Activated naive CD4-positive, alpha-beta T cell treated with anti-CD3 and anti-CD28 coated beads for 36 hours (primary cell): ENCODE measurements around the gene BRCA1. TPM values are rescaled to one million over a fixed set of nuclear protein-coding genes. Genes with fewer than 3 reads are reported as not detected.

Experiments
- CTCF ChIA-PET: fragments of 350-600 bp; sonication (Branson Sonifier 250); formaldehyde crosslinking; loops from one replicate; lab custom pipeline; 2021; ENCODE audit warnings: antibody characterized with exemption; lab: Charles Lee
- DNase-seq: peaks from one replicate; pipeline ENCODE4 v3.0.0-alpha.2; 2020
- H3K27ac Mint-ChIP-seq: one replicate; pipeline ENCODE4 v1.8.0; 2021; ENCODE audit warnings: mild to moderate bottlenecking, mixed read lengths
- H3K27me3 Mint-ChIP-seq: one replicate; pipeline ENCODE4 v1.8.0; 2021; ENCODE audit warnings: low read depth, mixed read lengths
- H3K36me3 Mint-ChIP-seq: one replicate; pipeline ENCODE4 v1.8.0; 2021; ENCODE audit warnings: low read depth, mixed read lengths
- H3K4me1 Mint-ChIP-seq: one replicate; pipeline ENCODE4 v1.8.0; 2021; ENCODE audit warnings: low read depth, mixed read lengths
- H3K4me3 Mint-ChIP-seq: one replicate; pipeline ENCODE4 v1.8.0; 2021; ENCODE audit warnings: mild to moderate bottlenecking, moderate library complexity, mixed read lengths
- H3K9me3 Mint-ChIP-seq: one replicate; pipeline ENCODE4 v1.8.0; 2021; ENCODE audit warnings: mixed read lengths
- intact Hi-C: fragments of 100-400 bp; cut with micrococcal nuclease; formaldehyde crosslinking; loops from one replicate; pipeline ENCODE4 v1.15.1; 2023
- total RNA-seq, 2 experiments: library from RNA; stranded (reverse); gene quantifications; one replicate each; pipeline ENCODE4 v1.2.3, GENCODE V29; 2021

BRCA1 gene
- total RNA-seq, 2 experiments from 2014 or later = 77.4 to 80.6 TPM

DNA sequence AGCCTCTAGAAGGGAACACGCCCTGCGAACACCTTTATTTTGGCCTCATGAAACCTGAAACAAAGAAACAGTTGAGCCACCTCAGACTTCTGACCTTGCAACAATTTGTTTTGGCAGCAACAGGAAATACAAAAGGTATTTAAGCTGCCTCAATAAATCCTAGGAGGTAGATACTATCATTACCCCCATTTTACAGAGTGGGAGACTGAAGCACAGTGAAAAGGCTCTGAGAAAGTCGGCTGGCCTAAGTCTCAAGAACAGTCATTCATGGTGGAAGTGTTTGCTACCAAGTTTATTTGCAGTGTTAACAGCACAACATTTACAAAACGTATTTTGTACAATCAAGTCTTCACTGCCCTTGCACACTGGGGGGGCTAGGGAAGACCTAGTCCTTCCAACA lies 81.1 kb downstream of the BRCA1 start:
- Mint-ChIP-seq H3K4me3 (no peak overlapping the region), H3K4me1 (no peaks in the 10 kb centered on the region), H3K9me3 (no peaks in the 10 kb centered on the region), H3K36me3 (peaks cover 28% of the 10 kb centered on the region), H3K27ac (no peak overlapping the region), H3K27me3 (no peaks in the 10 kb centered on the region)
- DNase-seq = no peak
- CTCF ChIA-PET = no interaction called here
- intact Hi-C loops = no loop called here

DNA sequence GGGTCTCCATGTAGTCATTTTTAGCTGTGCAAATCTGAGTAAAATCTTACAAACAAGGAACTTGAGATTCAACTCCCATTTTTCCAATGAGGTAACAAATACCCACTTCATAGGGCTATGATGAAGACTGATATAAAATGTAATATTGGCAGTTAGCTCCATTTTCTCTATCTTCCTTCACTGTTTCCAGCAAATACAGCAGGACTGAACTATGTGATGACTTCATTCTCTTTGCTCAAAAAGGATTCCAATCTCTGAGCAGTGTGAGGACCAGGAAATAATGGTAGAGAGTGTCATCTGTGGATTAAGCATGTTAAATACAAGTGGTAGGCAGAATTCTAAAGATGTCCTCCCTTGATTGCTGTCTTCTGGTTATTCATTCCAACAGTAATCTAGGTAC lies 81.9 kb downstream of the BRCA1 start:
- intact Hi-C loops = no loop called here
- H3K4me1 Mint-ChIP-seq = no peaks in the 10 kb centered on the region
- H3K27ac Mint-ChIP-seq = no peak overlapping the region
- no peaks in the 10 kb centered on the region for H3K9me3 Mint-ChIP-seq
- CTCF ChIA-PET = no interaction called here
- no peak overlapping the region for H3K4me3 Mint-ChIP-seq
- peaks cover 21% of the 10 kb centered on the region for H3K36me3 Mint-ChIP-seq
- H3K27me3 Mint-ChIP-seq = no peaks in the 10 kb centered on the region
- no peak for DNase-seq

DNA sequence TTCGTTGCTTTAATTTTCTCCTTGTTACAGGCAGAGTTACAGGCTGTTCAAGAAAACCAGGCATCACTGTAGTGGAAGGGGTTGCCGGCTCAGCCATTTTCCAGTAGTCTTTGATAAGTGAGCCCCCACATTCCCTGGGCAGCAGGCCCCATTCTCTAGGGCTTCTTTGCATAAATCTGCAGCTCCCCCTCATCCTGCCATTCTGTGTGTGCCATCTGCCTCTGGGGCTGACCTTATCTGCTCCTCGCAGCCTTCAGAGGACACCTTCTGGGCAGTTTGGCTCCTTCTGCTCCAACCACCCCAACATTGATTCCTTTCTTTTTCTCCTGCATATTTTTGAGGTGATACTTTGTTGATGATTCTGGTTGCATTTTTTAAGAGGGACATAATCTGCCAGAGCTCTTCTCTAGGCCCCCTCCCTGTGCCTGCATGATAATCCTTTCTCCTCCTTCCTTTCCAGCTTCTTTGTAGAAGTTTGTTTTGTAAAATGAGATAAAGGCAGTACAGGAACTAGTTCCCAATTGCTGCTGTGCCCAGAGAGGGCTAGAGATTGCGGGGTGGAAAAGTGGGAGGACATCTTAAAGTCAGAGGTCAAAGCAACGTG lies 83.0 kb downstream of the BRCA1 start:
- Mint-ChIP-seq H3K36me3 (peaks cover 17% of the 10 kb centered on the region), H3K27me3 (no peaks in the 10 kb centered on the region), H3K27ac (no peak overlapping the region), H3K4me1 (no peaks in the 10 kb centered on the region), H3K9me3 (no peaks in the 10 kb centered on the region), H3K4me3 (no peak overlapping the region)
- intact Hi-C loops = no loop called here
- no peak for DNase-seq
- CTCF ChIA-PET = interaction anchor here (0.9 kb wide), 1 partner anchor 10 kb away, joined by 3 read pairs; no protein-coding TSS in a partner anchor

DNA sequence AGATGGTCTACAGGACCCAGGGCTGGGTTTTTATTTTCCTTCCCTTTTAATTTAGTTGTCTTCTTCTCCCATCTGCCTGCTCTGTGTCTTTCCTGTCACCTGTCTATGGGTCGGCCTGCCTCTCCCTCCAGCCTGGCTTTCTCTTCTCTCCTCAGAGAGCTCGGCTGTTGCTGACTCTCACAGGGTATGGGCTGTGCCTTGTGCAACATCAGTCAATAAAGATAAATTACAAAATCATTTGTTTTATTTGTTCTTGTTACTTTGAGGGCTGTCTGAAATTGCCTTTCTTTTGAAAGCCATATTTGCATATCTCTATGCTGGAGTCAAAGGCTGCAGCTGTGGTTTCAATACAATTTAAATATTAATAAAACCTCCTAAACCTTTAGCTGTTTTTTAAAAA lies 84.5 kb downstream of the BRCA1 start:
- Mint-ChIP-seq H3K27ac (no peak overlapping the region), H3K9me3 (no peaks in the 10 kb centered on the region), H3K36me3 (peaks cover 15% of the 10 kb centered on the region), H3K4me1 (no peaks in the 10 kb centered on the region), H3K4me3 (no peak overlapping the region), H3K27me3 (no peaks in the 10 kb centered on the region)
- CTCF ChIA-PET = no interaction called here
- DNase-seq = no peak
- intact Hi-C loops = no loop called here

DNA sequence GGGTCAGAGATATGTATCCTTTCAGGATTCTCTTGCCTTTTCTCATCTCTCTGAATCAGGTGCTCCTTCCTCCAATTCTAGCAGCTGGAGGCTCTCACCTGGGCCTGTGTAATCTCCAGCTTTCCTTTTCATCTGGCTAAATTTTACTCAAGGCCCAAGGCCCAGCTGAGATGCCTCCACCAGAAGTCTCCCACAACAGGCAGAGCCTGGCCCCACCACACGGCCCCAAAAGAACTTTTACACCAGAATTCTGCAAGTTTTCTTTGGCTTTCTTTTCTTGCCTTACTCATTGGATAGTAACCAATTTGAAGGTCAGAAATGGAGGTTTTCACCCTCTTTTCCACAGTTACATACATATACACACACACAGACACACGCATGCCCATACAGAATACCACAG lies 85.5 kb downstream of the BRCA1 start:
- H3K4me3 Mint-ChIP-seq = no peak overlapping the region
- H3K4me1 Mint-ChIP-seq = no peaks in the 10 kb centered on the region
- H3K27ac Mint-ChIP-seq = no peak overlapping the region
- no peaks in the 10 kb centered on the region for H3K27me3 Mint-ChIP-seq
- H3K36me3 Mint-ChIP-seq = peaks cover 12% of the 10 kb centered on the region
- no peaks in the 10 kb centered on the region for H3K9me3 Mint-ChIP-seq
- no peak for DNase-seq
- CTCF ChIA-PET = no interaction called here
- intact Hi-C loops = no loop called here

DNA sequence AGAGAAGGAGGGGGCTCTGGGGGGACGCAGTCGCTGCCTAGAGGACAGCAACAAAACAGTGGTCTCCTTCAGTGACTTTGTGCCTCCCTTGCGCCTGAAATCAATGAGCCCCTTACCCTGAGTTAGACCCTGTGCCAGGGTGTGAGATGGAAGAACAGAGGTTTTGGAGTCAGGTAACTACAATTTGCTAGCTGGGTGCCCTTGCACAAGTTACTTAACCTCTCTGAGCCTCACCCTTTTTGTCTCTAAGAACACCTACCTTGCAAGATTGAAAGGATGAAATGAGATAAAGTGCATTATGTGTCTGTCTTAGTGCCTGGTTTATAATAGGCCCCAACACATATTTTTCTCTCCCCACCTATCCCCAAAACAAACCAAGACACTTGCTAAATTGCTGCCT lies 90.3 kb downstream of the BRCA1 start:
- no peak overlapping the region for H3K27ac Mint-ChIP-seq
- no peak overlapping the region for H3K4me3 Mint-ChIP-seq
- no peaks in the 10 kb centered on the region for H3K4me1 Mint-ChIP-seq
- no peak for DNase-seq
- H3K27me3 Mint-ChIP-seq = no peaks in the 10 kb centered on the region
- H3K36me3 Mint-ChIP-seq = no peaks in the 10 kb centered on the region
- no peaks in the 10 kb centered on the region for H3K9me3 Mint-ChIP-seq
- CTCF ChIA-PET = no interaction called here
- intact Hi-C loops = no loop called here

DNA sequence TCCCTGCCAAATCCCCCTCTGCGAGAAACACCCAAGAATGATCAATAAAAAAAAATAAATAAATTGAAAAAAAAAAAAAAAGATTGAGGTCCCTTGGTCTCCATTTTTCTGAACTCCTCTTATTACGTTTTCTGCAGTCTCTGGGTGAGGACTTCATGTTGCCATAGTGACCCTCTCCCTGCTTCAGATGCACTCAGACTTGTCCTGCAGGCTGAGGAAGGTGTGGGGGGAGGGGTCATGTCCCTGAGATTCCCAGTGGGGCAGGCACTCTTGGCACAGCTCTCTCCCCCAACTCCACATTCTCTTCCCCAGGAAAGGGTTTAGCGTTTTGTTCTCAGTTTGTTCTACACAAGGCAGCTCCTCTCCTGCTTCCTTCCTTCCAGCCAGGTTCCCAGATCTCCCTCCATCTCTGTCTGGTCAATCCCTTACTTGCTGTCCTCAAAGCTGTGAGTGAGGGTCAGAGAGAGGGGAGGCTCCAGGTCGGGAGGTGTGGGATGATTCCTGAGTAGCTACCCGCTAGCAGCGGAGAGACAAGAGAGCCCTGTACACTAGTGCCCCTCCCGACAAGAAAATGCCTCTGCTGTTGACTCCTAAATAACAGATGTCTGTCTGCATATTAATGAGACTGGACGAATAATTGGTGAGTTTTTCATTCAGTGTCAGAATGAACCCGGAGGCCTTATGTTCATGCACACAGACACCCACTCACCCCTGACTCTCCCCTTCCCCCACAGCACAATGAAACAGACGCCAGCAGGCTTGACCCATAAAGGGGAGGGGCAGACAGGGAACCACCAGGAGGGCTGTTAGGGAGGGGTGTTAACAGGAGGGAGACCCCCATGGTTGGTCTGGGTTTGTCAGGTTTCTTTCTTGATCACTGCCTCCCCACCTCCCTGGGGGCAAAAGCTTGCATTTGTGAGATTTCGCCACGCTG lies 90.9 kb downstream of the BRCA1 start:
- intact Hi-C loops = no loop called here
- Mint-ChIP-seq H3K4me3 (no peak overlapping the region), H3K27me3 (no peaks in the 10 kb centered on the region), H3K27ac (no peak overlapping the region), H3K4me1 (no peaks in the 10 kb centered on the region), H3K9me3 (no peaks in the 10 kb centered on the region), H3K36me3 (no peaks in the 10 kb centered on the region)
- CTCF ChIA-PET = no interaction called here
- DNase-seq = no peak

DNA sequence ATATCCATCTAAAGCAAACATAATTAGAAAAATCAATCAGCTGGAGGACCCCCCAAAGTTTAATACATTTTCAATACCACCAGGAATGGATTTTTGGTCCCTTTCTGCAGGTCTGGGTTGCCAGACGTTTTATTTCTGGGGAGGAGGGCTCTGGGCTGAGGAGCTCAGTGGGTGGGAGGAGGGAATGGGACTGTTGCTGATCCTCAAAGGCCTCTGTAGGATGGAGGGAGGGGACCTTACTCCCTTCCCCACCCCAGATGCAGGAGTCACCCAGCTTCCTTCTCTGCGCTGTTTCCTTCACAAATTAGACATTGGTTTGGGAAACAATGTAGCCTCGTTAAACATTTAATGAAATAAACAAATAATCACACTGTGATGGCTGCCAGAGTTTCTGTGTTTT lies 93.5 kb downstream of the BRCA1 start:
- no peaks in the 10 kb centered on the region for H3K36me3 Mint-ChIP-seq
- no peaks in the 10 kb centered on the region for H3K4me1 Mint-ChIP-seq
- H3K27me3 Mint-ChIP-seq = no peaks in the 10 kb centered on the region
- DNase-seq = no peak
- CTCF ChIA-PET = interaction anchor here (0.9 kb wide), 1 partner anchor 10 kb away, joined by 3 read pairs; no protein-coding TSS in a partner anchor
- no peaks in the 10 kb centered on the region for H3K9me3 Mint-ChIP-seq
- H3K27ac Mint-ChIP-seq = no peak overlapping the region
- no peak overlapping the region for H3K4me3 Mint-ChIP-seq
- intact Hi-C loops = no loop called here

DNA sequence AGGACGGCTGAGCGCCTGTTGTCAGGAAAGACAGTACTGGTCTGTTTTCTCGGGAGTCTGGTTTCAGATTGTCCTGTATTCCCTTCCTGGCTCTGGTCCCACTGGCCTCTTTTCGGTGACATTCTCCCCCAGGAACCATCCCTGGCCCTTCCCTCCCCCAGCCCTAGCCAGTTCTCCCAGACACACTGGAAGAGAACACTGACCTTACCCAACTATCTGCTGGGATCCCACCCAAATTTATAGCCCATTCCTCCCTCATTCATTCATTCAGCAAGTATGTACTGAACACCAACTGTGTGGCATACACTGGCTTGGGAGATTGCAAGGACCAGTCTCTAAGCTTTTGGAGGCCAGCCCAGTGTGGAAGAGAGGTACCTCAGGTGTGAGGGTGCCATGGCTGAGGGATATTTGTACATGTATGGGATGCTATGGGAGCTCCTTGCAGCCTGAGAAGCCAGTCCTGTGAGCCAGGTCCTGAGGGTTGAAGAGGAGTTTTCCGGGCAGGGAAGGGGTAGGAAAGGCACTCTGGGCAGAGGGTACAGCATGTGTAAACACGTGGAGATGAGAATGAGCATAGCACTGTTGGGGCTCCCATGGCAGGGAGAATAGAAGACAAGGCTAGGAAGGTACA lies 94.9 kb downstream of the BRCA1 start:
- no peaks in the 10 kb centered on the region for H3K36me3 Mint-ChIP-seq
- H3K27me3 Mint-ChIP-seq = no peaks in the 10 kb centered on the region
- H3K9me3 Mint-ChIP-seq = no peaks in the 10 kb centered on the region
- intact Hi-C loops = no loop called here
- no peak for DNase-seq
- no peak overlapping the region for H3K4me3 Mint-ChIP-seq
- no peaks in the 10 kb centered on the region for H3K4me1 Mint-ChIP-seq
- CTCF ChIA-PET = interaction anchor here (0.7 kb wide), 1 partner anchor 45 kb away, joined by 3 read pairs; no protein-coding TSS in a partner anchor
- H3K27ac Mint-ChIP-seq = no peak overlapping the region

DNA sequence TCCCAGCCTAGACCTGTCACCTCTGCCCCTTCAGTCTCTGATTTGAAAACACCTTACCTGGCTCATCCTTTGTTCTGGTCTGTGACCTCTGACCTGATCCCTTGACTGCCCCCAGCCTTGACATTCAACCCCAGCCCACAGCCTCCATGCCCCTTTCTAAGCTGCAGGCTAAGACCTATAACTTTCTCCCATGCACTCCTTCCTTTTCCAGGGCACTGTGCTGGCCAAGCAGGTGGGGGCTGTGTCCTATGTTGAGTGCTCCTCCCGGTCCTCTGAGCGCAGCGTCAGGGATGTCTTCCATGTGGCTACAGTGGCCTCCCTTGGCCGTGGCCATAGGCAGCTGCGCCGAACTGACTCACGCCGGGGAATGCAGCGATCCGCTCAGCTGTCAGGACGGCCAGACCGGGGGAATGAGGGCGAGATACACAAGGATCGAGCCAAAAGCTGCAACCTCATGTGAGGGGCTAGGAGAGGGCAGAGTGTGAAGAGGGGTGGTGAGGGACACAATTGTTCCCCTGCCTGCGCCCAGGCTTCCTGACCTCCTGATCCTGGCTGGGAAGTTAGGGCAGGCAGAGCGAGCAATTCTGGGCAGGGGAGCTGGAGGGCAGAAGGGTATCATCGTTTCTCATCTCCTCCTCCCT lies 96.8 kb downstream of the BRCA1 start:
- H3K4me3 Mint-ChIP-seq = no peak overlapping the region
- intact Hi-C loops = no loop called here
- H3K9me3 Mint-ChIP-seq = no peaks in the 10 kb centered on the region
- H3K36me3 Mint-ChIP-seq = no peaks in the 10 kb centered on the region
- H3K27ac Mint-ChIP-seq = no peak overlapping the region
- no peaks in the 10 kb centered on the region for H3K27me3 Mint-ChIP-seq
- no peak for DNase-seq
- H3K4me1 Mint-ChIP-seq = peaks cover 9% of the 10 kb centered on the region
- CTCF ChIA-PET = no interaction called here

DNA sequence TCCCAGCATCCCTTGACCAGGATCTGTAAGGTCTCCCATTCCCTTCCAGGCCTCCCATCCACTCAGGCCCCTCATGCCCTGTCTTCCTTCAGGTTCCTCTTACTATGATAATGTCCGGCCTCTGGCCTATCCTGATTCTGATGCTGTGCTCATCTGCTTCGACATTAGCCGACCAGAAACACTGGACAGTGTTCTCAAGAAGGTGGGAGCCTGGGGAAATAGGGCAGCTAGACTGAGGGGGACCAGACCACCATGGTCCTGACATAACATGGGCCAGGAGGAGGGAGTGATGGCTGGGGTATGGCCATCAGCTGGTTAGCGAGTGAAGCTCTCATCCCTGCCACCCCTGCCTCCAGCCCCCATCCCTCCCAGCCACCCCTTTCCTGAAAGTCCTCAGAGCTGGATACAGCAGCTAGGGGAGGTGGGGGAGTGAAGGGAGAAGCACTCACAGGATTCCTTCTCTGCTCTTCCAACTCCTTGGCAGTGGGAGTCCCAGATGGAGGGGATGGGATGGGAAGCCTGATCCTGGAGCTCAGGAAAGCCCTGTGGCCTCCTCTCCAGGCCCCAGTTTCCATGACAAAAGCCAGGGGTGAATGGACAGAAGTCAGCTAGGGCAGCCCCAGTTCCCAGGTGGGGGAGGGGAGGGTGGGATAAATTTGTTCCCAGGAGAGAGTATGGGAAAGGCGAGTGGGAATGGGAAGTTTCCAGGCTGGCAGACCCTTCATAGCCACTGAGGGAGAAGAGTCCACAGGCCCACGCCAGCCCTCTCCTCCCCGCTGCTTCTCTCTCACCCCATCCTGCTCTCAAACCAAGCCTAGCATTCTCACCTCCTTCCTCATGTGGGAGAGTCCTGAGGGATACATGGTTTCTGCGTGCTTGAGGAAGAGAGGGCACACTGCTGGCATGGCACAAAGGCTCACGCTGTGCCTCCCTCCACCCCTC lies 97.8 kb downstream of the BRCA1 start:
- H3K36me3 Mint-ChIP-seq = no peaks in the 10 kb centered on the region
- H3K4me1 Mint-ChIP-seq = peaks cover 9% of the 10 kb centered on the region

More for the DNA sequence above, 97.8 kb downstream of the BRCA1 start:
- Mint-ChIP-seq H3K4me3 (no peak overlapping the region), H3K9me3 (no peaks in the 10 kb centered on the region), H3K27ac (no peak overlapping the region), H3K27me3 (no peaks in the 10 kb centered on the region)
- CTCF ChIA-PET = interaction anchor here (0.6 kb wide), 1 partner anchor 347 kb away, joined by 3 read pairs; no protein-coding TSS in a partner anchor
- intact Hi-C loops = no loop called here
- no peak for DNase-seq
